Right atrium auricular region (tissue), 2 donors: Measurements from ENCODE around the gene TASOR2. TPM values are rescaled to one million over a fixed set of nuclear protein-coding genes. Genes with fewer than 3 reads are reported as not detected.
A peak's percentile ranks its signal among the peaks of the same experiment; 100 is the strongest.

Experiments used
- DNase-seq: peaks from one replicate; pipeline ENCODE4 v3.0.0-alpha.2; 2019; ENCODE audit warnings: low spot score
- H3K27ac ChIP-seq, 2 donors: fragments of 200-600 bp; sonication (generic); 1 replicate in 1 of 2; 2 replicates in 1 of 2; pipeline ENCODE4 v1.5.1; 2016 to 2019
- H3K27me3 ChIP-seq, 2 donors: fragments of 200-600 bp; sonication (generic); one replicate each; pipeline versions ENCODE4 v1.5.1 to v1.6.0; 2017 to 2019
- H3K36me3 ChIP-seq: fragments of 200-600 bp; sonication (generic); one replicate; pipeline ENCODE4 v1.5.1; 2016
- H3K4me1 ChIP-seq, 2 donors: fragments of 200-600 bp; sonication (generic); one replicate each; pipeline versions ENCODE4 v1.5.1 to v1.6.0; 2017 to 2019
- H3K4me3 ChIP-seq, 2 donors: fragments of 200-600 bp; sonication (generic); 1 replicate in 1 of 2; 2 replicates in 1 of 2; pipeline ENCODE4 v1.5.1; 2017 to 2019; ENCODE audit warnings: mild to moderate bottlenecking in 1 of 2, moderate library complexity in 1 of 2
- H3K9me3 ChIP-seq, 2 donors: fragments of 200-600 bp; sonication (generic); one replicate each; pipeline ENCODE4 v1.5.1; 2019
- total RNA-seq, 2 donors: library from RNA; depleted of rRNA; stranded (reverse); fragments of >200 nt; gene quantifications; one replicate each; pipeline ENCODE4 v1.1.0, GENCODE V29; 2016
- TF ChIP-seq, protein P1 (sequence below), 2 donors: fragments of 200-600 bp; sonication (generic); IDR thresholded peaks; one replicate each; pipeline ENCODE4 v1.5.1; 2019; ENCODE audit warnings: antibody characterized with exemption in 2 of 2

TASOR2 gene, protein sequence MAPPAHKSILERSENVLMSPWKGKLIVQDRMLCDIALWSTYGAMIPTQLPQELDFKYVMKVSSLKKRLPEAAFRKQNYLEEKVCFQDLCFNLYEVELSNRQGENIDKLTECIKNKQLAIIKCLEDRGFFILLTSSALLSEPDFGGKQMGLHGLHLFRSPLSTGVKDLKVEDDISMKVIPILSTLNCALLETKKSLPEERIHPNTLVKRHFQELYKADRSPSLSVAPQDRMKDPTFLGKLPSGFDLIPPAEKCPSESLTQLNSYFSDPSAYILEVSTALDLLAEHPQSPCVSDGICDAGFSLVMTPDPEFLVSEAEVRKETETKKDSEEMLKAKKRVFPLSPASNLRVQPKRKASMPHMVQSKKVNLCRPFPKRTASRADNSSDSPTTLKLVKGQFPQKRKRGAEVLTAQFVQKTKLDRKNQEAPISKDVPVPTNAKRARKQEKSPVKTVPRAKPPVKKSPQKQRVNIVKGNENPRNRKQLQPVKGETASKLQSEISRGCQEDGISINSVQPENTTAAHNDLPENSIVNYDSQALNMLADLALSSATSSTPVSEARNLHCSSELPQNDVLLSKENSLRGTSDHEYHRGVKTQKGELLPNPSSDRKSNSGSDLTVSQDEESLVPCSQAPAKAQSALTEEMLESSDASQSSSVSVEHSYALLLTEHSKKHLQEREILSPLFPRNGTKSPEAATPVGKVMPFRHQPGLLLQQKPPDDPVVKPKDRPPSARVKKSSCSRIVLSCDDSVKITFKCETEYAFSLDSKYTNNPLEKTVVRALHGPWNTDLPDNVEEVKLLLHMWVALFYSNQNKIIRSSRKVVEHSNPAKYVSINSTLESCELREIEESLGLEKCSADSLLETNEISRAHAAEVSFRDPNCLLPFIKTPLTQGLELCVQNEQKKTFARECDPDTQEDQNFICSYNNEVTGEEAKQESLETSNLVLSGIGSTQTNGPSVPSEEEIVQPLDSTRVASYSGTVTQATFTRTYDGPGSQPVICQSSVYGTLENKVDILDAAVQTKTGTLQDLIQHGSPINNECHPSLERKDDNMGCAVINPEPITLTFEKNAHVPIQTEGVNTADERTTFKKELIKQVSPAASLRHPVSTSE (N-terminal part only)
- total RNA-seq = 10 to 100 TPM; 41.7 to 47.3 TPM

DNA sequence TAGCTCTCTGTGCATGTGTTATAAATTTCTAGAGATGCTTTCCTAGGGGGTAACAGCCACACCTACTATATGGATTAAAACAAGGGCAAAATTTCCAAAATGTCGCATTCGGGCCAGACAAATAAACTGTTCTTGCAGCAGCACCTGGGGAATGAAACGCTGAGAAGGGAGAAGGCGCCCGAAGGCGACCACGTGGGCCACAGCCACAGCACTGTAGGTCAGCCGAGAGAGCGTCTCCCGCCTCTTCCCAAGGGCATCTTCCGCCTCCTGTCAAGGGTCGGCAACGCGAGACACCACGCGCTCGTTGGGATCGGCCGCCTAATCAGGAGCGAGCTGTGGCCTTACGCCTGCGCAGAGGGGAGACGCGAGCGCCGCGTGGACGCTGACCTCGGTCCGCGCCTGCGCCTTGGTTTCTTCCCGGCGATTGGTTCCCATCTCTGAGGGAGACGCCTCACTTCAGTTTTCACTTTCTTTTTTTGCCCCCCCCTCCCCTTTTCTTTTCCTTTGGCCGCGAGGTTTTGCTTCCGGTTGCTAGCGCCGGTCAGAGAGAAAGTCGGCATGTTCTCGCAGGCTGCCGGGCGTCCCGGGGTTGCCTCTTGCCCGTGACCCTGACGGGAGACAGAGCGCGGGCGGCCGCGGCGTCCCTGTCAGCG lies at the start of gene TASOR2:
TASOR2 (plus strand) TSS at position 521 of the 653 bp plus-strand sequence. CDS start 35,805 bp downstream, outside the sequence.
- peak; percentile 97 for DNase-seq
- peaks cover 0 to 16% of the 10 kb centered on the region in 2 donors for H3K4me1 ChIP-seq
- peak within 1 kb of the TSS; percentile 93 to 95 for H3K27ac ChIP-seq
- H3K4me3 ChIP-seq = peak within 1 kb of the TSS; percentile 84 to 96
- no peaks in the 10 kb centered on the region for H3K36me3 ChIP-seq
- no peaks in the 10 kb centered on the region for H3K27me3 ChIP-seq
- TF ChIP-seq, protein P1, sequence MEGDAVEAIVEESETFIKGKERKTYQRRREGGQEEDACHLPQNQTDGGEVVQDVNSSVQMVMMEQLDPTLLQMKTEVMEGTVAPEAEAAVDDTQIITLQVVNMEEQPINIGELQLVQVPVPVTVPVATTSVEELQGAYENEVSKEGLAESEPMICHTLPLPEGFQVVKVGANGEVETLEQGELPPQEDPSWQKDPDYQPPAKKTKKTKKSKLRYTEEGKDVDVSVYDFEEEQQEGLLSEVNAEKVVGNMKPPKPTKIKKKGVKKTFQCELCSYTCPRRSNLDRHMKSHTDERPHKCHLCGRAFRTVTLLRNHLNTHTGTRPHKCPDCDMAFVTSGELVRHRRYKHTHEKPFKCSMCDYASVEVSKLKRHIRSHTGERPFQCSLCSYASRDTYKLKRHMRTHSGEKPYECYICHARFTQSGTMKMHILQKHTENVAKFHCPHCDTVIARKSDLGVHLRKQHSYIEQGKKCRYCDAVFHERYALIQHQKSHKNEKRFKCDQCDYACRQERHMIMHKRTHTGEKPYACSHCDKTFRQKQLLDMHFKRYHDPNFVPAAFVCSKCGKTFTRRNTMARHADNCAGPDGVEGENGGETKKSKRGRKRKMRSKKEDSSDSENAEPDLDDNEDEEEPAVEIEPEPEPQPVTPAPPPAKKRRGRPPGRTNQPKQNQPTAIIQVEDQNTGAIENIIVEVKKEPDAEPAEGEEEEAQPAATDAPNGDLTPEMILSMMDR (IDR thresholded peaks at IDR 0.05) = no peak
- H3K9me3 ChIP-seq = no peaks in the 10 kb centered on the region

DNA sequence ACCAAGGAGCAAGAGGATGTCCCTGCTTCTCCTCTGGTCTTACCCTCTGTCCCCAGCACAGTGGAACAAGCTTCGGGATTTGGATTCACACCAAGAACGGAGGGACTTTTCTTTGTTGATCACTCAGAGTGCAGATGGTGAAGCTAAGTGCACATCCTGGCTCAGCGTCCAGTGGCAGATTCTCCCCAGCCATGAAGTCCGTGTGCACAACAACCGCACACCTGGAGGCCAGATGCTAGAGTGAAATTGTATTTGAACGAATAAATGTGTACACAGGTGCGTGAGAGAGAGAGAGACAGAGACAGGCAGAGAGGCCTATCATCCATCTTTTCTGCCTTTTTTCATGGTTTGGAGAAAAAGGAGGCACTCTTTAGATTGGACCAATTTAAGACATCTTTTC lies 49.7 kb upstream of the TASOR2 start:
- Histone ChIP-seq H3K27ac (no peak overlapping the region), H3K4me1 (peaks cover 0 to 11% of the 10 kb centered on the region in 2 donors), H3K36me3 (peaks cover 10% of the 10 kb centered on the region), H3K27me3 (no peaks in the 10 kb centered on the region), H3K4me3 (no peak overlapping the region), H3K9me3 (no peaks in the 10 kb centered on the region)
- no peak for DNase-seq
- TF ChIP-seq, protein P1 (IDR thresholded peaks at IDR 0.05) = no peak

DNA sequence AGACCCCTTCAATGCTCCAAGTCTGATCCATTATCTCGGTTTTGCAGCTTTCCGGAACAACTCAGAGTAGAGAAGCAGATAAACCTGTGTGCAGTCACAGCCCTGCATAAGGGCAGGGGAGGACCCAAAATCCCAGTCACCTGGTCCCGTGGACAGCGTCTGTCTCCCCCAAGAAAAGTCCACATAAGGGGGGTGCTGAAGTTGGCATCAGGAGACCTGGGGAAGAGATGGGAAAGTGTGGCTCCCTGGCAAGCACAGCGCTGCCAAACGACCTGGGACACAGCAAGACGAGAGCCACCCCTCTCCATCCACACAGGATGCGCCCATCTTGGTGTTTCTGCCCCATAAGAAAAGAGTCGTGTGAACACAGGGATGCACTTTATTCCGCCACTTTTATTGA lies 46.1 kb upstream of the TASOR2 start:
- Histone ChIP-seq H3K4me1 (peaks cover 0 to 5% of the 10 kb centered on the region in 2 donors), H3K9me3 (no peaks in the 10 kb centered on the region), H3K27me3 (no peaks in the 10 kb centered on the region), H3K4me3 (no peak overlapping the region), H3K27ac (no peak overlapping the region), H3K36me3 (peaks cover 35% of the 10 kb centered on the region)
- DNase-seq = no peak
- TF ChIP-seq, protein P1 (IDR thresholded peaks at IDR 0.05) = no peak

DNA sequence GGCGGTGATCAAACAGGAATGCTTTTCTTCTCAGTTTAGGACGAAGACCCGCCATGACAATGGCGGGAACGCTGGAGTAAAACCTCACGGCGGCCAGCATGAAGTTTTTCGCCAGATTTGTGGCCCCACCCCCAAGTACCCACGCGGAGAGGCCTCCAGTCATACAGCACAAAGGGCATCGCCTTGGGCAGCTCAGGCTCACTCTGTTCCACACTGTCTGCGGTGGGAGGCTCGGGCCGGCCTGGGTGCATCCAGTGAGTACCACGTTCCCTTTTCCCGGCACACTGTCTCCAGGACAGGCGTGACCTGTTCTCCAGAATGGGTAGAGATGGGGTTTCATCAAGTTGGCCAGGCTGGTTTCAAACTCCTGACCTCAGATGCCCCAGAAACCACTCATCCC lies 45.6 kb upstream of the TASOR2 start:
- H3K36me3 ChIP-seq = peaks cover 38% of the 10 kb centered on the region

DNA sequence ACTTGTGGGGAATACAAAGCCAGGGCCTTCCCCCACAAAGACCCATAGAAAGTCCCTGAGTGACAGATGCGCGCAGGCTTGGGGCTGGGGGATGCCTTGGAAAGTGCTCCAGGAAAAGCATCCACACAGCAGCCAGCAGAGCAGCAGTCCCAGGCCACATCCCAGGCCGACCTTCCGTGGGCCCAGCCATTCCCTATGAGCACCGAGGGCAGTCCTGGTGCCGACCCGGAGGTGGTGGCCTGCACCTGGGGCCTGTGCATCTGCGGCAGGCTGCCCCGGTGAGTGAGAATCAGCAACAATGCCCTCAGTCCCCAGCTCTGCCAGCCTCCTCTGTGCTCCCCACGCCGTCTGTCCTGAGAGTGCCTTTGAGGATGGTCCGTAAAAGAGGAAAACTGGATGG lies 44.6 kb upstream of the TASOR2 start:
- H3K4me3 ChIP-seq = no peak overlapping the region
- peaks cover 0 to 20% of the 10 kb centered on the region in 2 donors for H3K4me1 ChIP-seq
- H3K27ac ChIP-seq = no peak overlapping the region
- H3K36me3 ChIP-seq = peaks cover 44% of the 10 kb centered on the region
- TF ChIP-seq, protein P1 (IDR thresholded peaks at IDR 0.05) = no peak
- H3K27me3 ChIP-seq = no peaks in the 10 kb centered on the region
- DNase-seq = no peak
- H3K9me3 ChIP-seq = no peaks in the 10 kb centered on the region

More for the DNA sequence above, 45.6 kb upstream of the TASOR2 start:
- H3K27ac ChIP-seq = no peak overlapping the region
- no peak for DNase-seq
- TF ChIP-seq, protein P1 (IDR thresholded peaks at IDR 0.05) = no peak
- H3K4me3 ChIP-seq = no peak overlapping the region
- peaks cover 0 to 10% of the 10 kb centered on the region in 2 donors for H3K4me1 ChIP-seq
- no peaks in the 10 kb centered on the region for H3K9me3 ChIP-seq
- H3K27me3 ChIP-seq = no peaks in the 10 kb centered on the region
